HG03442 (cell line): ENCODE measurements around the gene PTCD2.

ENCODE experiments used
- ATAC-seq: cut with Tn5 transposase; IDR thresholded peaks from one replicate; pipeline ENCODE4 v1.9.1; 2021; ENCODE audit warnings: mild to moderate bottlenecking, moderate library complexity; ENCODE audit not compliant: unreplicated experiment

PTCD2 gene, protein sequence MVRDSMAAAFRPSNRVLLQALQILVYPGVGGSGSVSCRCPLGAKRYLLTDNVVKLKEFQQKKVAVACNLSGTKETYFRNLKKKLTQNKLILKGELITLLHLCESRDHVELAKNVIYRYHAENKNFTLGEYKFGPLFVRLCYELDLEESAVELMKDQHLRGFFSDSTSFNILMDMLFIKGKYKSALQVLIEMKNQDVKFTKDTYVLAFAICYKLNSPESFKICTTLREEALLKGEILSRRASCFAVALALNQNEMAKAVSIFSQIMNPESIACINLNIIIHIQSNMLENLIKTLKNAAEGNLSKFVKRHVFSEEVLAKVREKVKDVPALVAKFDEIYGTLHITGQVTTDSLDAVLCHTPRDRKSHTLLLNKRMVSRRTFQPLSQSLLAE

DNA sequence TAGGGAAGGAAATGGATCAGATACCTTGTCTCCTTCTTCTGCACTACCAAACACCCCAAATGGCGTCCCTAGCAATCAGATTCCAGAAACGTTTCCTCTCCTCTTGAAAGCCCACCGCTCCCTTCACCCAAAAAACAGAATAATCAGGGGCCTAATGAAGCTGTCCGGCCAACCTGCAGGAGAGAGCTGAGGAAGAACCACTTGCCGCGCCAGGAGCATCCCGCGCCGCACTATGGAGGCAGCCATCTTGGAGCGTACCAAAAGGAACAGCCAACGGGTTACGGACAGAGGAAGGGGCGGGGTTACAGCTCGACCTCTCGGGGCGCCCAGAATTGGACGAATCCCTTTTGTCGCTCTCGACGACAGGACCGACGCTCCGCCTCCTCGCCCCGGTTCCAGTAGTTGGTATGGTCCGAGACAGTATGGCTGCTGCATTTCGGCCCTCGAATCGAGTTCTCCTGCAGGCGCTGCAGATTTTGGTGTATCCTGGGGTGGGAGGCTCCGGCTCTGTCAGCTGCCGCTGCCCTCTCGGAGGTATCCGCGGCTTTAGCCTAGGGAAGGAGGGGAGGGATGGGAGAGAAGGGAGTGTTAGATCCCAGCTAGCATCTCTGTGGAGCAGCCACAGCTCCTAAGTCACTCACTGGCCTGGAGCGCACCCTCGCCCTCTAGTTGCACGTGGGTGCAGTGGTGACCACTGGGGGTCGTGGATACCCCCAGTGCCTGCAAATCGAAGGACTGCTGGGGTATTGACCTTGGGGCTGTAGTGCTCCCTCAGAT is at the start of gene PTCD2, which contains the start of gene MRPS27:
TSS of gene PTCD2 (plus strand) at position 398 of the 777 bp plus-strand sequence. CDS start at position 408, 10 bp downstream.
TSS of gene MRPS27 (minus strand) at position 265 of the 777 bp plus-strand sequence. CDS start at position 246, 19 bp downstream.
- peak; percentile 98 for ATAC-seq

- ATAC-seq, result no peak
Measured at GRCh38 chr5:72271702-72272101, 48.5 kb upstream of the PTCD2 start.

DNA sequence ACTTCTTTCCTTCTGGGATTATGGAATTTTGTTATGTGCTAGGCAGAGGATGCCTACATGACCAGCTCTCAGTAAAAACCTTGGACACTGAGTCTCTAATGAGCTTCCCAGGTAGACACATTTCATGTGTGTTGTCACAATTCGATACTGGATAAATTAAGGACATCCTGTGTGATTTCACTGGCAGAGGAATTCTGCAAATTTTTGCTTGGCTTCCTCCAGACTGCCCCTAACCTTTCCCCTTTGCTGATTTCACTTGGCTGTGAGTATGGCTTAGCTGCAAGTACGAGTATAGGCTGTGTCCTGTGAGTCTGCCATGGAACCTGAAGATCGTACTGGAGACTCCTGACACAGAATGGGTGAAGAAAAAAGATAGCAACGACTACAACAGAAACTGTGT is 47.8 kb upstream of the PTCD2 start:
- no peak for ATAC-seq

- no peak for ATAC-seq
Measured at GRCh38 chr5:72273547-72273946, 46.6 kb upstream of the PTCD2 start.

DNA sequence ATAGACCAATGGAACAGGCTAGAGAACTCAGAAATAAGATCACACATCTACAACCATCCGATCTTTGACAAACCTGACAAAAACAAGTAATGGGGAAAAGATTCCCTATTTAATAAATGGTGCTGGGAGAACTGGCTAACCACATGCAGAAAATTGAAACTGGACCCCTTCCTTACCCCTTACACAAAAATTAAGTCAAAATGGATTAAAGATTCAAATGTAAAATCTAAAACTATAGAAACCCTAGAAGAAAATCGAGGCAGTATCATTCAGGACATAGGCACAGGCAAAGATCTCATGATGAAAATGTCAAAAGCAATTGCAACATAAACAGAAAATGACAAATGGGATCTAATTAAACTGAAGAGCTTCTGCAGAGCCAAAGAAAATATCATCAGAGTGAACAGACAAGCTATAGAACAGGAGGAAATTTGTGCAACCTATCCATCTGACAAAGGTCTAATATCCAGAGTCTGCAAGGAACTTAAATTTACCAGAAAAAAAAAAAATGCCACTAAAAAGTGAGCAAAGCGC is 43.9 kb upstream of the PTCD2 start:
- no peak for ATAC-seq

- no peak for ATAC-seq
Measured at GRCh38 chr5:72280581-72281069, 39.5 kb upstream of the PTCD2 start.

GRCh38 chr5:72281430-72281763 is 38.8 kb upstream of the PTCD2 start:
- ATAC-seq, result no peak

- no peak for ATAC-seq
Measured at GRCh38 chr5:72281764-72282499, 38.2 kb upstream of the PTCD2 start.

DNA sequence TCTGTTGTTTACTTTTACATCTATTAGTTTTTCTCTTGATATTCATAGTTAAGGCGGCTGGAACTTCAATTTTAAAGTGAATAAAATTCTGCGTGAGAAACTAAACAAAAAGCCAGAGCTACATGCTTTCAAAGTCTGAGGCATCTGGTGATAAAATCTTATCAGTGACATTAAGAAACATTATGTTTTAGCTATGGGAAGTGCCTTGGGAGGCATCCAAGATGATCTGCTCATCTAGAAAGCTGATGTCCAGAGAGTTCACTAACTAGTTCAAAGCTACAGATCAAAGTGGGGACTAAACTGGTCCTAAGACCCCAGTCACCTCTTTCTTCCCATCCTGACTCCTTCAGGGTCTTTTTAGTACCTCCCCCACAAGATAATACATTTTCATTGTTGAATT is 37.3 kb upstream of the PTCD2 start:
- no peak for ATAC-seq

GRCh38 chr5:72283358-72283757 is 36.8 kb upstream of the PTCD2 start:
- no peak for ATAC-seq

DNA sequence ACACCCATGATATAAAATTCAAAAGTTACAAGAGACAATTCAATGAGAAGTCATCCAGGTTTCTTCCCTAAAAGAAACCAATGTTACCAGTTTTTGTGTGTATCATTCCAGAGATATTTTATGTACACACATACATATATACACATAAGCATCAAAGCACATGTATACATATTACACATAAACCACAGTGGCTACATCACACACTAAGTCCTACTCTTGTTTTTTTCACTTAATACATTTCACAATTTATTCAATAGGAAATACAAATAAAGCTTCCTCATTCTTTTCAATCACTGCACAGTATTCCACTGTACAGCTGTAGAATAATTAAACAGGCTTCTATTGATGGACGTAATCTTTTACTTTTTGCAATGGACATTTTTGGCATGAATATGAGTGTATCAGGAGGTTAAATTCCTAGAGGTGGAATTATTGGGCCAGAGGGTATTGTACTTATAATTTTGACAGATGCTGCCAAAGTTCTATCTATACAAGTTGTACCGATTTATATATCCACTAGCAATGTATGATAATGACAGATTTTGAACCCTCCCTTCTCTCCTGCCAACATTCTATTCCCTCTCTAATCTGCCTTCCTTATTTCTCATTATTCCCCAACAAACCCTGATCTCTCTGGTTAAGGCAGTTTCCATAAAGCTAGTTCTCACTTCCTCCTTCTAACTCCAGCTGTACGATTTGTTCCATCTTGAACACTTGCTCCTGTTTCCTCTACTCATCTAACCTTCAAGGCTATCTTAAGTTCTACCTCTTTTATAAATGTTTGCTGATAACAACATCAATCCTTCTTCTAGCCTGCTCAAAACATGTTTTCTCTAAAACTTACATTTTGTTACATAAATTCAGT is 35.4 kb upstream of the PTCD2 start:
- no peak for ATAC-seq

- ATAC-seq, result no peak
Measured at GRCh38 chr5:72285424-72285821, 34.8 kb upstream of the PTCD2 start.

DNA sequence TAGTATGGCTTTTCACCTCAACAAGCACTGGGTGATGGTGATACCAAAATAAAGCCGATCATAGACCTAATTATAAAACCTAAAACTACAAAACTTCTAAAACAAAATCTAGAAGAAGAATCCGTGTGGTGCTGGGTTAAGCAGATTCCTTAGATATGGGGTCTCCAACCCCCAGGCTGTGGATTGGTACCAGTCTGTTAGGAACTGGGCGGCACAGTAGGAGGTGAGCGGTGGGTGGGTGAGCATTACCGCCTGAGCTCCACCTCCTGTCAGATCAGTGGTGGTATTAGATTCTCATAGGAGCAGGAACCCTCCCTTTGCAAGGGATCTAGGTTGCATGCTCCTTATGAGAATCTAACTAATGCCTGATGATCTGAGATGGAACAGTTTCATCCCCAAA is 33.4 kb upstream of the PTCD2 start:
- ATAC-seq, result no peak

DNA sequence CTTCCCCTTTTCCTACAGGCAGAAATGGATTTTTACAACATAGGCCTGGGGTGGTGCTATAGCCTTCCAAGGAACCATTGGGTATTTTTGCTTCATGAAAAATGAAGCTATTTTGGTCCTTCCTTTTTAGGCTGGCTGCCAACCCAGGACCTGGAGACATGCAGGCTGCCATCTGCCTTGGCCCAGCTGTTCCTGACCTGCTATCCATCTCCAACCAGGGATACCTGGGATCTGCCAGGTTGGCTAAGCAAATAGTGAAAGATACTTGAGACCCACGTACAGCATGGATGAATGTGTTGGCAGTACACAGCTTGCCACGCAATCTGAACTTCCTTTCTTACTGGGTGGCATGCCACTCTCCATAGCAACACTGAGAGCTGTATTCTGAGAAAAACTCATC is 31.2 kb upstream of the PTCD2 start:
- ATAC-seq, result no peak

- no peak for ATAC-seq
Measured at GRCh38 chr5:72290356-72291133, 29.6 kb upstream of the PTCD2 start.

DNA sequence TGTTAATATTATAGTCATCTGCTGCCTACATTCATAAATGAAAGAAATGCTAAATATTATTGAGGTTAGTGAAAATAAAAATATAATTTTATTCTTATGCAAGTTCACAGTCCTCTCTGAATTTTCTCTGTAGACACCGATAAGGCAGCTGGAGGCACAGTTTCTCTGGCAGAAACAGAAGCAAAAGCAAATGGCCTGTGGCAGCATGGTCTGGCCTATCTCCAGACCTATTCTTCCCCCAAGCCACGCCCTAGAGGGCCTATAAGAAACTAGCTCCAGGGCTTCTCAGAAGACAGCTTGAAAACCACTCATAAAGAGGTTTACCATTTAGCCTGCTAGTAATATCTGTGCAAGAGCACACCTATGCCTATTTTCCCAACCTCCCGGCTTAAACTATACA is 28.6 kb upstream of the PTCD2 start:
- ATAC-seq, result no peak

GRCh38 chr5:72292411-72292810 is 27.8 kb upstream of the PTCD2 start:
- no peak for ATAC-seq

GRCh38 chr5:72293495-72294055 is 26.6 kb upstream of the PTCD2 start:
- ATAC-seq, result no peak

- ATAC-seq, result no peak
Measured at GRCh38 chr5:72294473-72294872, 25.7 kb upstream of the PTCD2 start.
